ENCODE results near the gene NPDC1.

GRCh38 chr9:137009217-137009616, 36.8 kb downstream of the NPDC1 start:
- TF ChIP-seq CREB5 (CRISPR knock-in tag; IDR thresholded peaks at IDR 0.05; ENCODE audit: low read depth) (no peak), TCF4 (CRISPR knock-in tag; IDR thresholded peaks at IDR 0.05; ENCODE audit: borderline replicate concordance) (no peak), ZFP30 (CRISPR knock-in tag; IDR thresholded peaks at IDR 0.05) (no peak), ZC3H10 (CRISPR knock-in tag; IDR thresholded peaks at IDR 0.05) (no peak), CSDC2 (CRISPR knock-in tag; IDR thresholded peaks at IDR 0.05) (no peak), PATZ1 (CRISPR knock-in tag; IDR thresholded peaks at IDR 0.05; ENCODE audit: borderline replicate concordance) (no peak), ZNF565 (CRISPR knock-in tag; conservative IDR thresholded peaks at IDR 0.05; ENCODE audit: low read depth) (no peak), PPARA (CRISPR knock-in tag; IDR thresholded peaks at IDR 0.05; ENCODE audit: borderline replicate concordance) (no peak), ARNTL (CRISPR knock-in tag; IDR thresholded peaks at IDR 0.05; ENCODE audit: borderline replicate concordance, low read depth) (no peak), OSR1 (CRISPR knock-in tag; IDR thresholded peaks at IDR 0.05) (no peak), ZFP3 (CRISPR knock-in tag; IDR thresholded peaks at IDR 0.05) (no peak), TSHZ2 (CRISPR knock-in tag; IDR thresholded peaks at IDR 0.05) (no peak)

Measured in SK-N-SH treated with all-trans-retinoic acid at 6 μM for 48 hours (cell line).